HG03139 (cell line): Measurements from ENCODE around the gene LRMDA.

ENCODE experiments used
- ATAC-seq: cut with Tn5 transposase; IDR thresholded peaks from one replicate; pipeline ENCODE4 v1.9.1; 2021; ENCODE audit not compliant: unreplicated experiment

Gene LRMDA

DNA sequence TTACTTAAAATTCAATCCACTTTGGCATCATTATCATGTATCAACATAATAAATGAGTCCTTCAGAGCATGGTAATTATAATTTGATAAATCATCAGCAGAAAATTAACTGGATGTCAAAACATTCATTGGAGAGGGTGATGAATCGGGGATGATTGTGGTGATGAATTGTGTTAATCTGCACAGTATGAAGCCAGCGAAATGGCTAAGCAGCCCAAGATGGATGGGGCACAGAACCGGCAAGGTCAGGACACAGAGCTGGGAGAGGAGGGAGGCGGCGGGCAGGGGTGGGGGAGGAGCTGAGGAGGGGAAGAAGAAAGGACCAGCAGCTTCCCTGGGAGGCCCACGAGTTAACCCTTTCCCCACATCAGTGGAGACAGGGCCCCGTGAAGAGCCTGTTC lies 536.1 kb downstream of the LRMDA start:
- ATAC-seq = no peak

DNA sequence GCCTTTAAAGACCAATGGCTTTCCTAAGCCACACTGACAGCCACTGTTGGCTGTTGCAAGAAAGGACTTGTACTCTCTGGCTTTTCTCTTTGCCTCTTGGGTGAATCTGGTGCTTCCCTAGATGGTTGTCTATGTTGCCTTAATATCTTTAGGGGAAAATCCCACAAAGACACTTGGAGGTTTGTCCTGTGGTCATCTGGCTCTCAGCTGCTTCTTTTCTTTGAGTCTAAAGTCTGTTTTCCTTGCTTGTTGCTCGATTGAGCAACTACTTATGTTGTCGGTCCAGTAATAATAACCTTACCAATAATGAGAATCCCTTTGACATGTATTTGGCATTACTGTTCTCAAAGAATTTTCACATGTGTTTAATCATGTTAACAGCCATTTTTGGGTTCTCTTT lies 537.6 kb downstream of the LRMDA start:
- ATAC-seq = no peak

DNA sequence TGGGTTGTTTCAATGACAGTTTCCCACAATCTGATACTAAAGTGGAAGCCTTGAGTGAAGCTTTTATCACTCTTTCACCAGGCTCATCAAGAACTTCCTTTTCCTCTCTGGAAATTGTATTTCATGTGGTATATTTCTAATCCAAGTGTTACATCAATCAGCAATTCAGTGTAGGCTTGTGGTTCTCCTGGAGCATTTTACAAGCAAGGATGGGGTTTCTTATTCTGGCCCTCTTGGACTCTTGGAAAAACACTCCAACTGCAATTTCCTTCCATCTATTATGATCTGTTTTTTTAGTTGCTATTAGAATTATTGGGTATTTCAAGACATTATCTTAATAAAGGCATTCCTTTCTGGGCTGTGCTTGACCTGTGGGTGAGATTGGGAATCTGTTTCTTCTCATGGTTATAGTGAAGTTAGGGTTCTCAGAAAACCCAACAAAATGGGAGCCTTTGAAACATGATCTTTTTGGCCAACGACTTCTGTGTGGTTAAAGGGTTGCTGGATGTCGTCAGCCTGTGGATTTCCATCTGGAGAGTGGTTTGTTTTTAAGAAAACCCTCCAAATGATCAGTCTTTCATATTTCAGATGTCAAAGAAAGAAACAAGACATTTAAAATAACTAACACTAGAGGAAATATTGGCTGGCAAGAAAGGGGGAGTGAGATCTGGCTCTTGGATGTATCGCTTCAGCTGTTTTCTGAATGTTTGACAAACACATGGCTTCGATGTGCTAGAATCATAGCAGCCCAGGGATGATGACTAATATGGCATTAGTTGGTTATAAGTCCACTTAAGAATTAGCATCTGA lies 540.2 kb downstream of the LRMDA start:
- no peak for ATAC-seq

DNA sequence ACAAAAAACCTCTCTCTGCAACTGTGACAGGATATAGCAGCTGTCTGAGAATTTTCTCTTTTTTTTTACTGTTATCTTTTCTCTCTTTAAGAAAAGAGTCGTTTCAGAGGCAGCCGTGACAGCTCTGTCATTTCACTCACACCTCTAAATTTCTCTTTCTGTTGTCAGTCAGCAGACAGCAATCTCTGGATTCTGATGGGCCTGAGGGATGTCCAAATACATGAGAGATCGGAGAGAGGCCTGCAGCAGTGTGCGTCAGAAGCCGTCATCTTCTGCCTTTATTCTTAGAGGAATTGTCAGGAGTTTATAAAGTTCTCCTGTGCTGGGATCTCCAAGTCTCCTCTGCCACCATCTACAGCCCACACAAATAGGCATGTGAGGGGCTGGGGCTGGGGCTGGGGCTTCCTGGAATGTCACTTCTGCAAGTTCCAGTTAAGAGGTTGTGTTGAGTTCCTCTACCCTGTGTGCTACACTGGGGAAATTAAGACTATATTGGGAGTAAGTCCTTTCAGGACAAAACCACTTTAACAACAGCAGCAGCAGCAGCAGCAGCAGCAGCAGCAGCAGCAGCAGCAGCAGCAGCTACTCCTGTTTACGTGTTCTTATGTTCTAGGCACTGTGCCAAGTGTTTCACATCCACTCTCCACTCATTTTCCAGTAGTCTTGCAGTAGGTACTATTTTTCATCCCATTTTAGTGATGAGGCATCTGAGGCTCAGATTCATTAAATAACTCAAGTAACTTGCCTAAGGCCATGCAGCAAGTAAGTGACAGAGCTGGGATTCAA lies 541.3 kb downstream of the LRMDA start:
- no peak for ATAC-seq

DNA sequence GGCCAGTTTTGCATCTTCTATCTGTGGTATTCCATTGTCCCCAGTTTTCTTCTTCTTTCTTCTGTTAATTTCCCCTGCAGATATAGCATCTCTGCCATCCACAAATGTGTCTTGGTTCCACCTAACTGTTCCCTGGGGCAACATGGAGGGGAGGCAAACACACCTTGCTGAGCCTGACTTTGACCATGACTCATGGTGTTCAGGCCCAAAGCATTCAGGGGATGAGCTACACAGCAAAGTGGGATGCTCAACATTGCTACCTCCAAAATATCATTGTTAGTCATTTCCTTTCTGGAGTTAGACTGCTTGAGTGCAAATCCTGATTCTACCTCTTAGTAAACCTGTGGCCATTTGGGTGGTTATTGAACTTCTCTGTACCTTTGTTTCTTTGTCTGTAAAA lies 542.7 kb downstream of the LRMDA start:
- no peak for ATAC-seq

DNA sequence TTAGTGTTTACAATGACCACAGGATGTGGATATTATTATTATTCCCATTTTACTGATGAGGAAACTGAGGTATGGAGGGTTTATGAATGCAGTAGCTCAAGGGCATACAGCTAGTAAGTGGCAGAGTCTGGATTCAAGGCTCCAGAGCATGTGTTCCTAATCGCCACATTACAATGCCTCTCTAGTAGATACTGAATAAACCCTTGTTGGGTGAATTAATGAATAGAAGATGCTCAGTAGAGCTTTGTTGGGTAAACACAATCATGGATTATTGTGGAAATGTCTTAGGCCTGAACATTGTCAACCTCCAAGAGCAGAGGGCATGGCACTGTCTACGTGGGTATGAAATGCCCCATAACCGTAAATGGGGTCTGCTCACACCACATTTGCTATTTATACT lies 545.3 kb downstream of the LRMDA start:
- ATAC-seq = no peak

DNA sequence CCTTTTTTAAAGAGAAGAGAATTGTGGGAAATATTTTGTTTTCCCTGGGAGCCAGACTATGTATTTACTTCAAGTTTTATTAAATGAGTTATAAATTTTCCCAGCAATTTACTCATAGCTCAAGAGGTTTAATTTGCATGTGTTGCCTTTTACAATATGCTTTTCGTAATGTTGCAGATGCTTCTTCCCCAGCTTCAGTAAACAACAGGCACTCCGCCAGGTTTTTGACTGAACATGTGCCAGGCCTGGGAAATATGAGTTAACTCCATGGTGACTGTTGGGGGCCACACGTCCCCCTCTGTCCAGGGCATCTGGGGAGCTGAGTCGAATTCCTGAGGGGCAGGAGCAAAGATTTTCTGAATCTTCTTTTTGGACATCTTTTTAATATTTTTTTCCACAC lies 545.7 kb downstream of the LRMDA start:
- ATAC-seq = no peak

DNA sequence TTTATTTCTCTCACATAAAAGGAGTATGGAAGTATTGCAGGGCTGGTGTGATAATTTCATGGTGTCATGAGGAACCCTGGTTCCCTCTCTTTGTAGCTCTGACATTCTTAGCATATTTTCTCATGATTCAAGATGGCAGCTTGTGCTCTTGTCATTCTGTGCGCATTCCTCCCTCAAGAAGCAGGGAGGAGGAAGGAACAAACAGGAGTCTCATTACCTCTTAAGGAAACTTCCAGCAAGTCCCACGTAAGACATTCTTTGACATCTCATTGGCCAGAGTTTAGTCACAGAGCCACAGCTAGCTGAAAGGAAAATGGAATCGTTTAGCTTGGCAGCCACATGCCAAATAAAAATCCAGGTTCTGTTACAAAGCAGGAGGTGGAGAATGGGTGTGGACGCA lies 546.8 kb downstream of the LRMDA start:
- no peak for ATAC-seq

DNA sequence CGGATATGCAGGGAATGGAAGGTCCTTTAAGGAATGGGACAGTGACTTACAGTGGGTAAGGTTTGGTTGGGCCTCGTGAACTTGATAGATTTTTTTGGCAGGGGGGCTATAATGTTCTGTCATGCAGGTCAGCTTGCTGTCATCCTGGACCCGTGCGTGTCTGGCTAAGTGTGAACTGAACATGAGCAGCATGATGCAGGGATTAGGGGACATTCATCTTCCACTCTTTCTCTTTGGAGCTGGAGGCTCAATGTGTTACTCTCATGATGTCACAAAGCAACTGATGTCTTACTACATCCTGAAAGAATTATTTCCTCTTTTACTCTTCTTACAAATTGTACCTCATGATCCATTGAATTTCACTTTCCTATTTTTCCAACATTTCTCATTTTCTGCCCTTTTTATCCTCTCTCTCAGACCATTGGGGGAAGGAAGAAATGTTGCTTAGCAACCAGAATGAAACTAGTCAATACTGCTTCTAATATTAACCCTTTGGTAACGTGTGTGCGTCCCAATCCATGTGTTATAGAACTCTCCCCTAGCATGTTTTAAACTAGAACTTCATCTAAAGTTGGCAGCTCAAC lies 549.1 kb downstream of the LRMDA start:
- ATAC-seq = no peak

DNA sequence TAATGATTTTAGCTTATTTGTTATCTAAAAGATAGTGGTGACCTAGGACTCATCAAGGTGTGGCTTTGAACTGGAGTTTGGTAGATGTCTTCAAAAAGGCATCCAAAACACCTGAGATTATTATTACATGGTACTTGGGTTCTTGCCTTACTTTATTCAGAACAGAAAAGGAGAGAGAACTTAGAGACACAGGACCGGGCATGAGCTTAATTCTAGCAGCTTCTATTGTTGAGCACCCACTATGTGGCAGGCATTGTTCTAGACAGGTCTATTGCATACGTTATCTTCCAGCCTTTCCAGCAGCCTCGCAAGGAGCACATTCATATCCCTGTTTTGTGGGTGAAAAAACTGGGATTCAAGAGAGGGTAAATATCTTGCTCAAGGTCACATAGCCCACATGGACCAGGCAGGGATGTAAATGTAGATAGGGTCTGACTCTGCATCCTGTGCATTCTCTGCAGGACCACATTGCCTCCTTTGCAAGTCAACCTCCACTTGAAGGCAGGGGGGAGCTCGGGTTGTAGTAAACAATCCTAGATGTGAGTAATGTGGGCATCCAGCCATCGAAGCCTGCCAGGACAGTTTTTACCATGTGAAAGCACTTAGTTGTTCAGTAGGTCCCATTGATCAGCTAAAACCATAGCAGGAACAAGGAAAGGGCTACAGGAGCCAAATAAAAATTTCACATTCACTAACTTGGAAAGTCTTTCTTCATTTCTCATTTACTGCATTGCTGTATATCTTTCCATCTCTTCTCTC lies 551.4 kb downstream of the LRMDA start:
- no peak for ATAC-seq

DNA sequence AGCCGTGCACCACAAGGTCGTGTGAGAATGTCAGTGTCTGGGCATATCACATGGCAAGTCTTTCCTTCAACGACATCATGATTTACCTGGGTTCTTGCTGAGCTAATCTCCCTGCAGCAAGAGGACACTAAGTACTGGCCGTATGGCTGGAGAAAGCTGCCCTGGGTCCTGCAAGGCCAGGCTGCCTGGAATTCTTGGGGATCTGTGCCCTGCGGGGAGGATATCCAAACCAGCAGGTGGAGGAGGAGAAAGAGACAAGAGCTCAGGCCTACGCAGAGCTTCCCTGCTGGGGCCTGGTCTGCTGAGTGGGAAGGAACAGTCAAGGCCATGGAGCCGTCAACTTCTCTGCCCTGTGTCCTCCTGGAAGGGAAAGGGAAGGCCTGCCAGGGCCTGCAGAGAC lies 552.6 kb downstream of the LRMDA start:
- ATAC-seq = no peak

DNA sequence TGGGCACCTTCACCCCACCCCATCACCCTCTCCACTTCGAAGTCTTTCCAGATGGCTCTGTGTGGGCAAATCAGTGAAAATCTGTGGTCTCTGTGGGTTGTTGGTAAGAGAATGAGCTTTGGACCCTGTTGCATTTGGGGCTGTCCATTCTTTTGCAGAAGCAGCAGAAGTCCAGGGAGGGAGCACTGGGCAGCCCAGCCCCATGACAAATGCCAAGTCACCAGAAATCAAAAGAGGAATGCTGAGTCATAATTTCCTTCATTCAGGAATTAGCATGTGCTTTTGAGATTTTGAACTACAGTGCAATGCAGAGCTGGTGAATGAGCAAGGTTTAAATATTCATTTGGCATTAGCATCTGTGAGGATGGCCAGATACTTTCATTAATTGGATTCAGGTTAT lies 556.2 kb downstream of the LRMDA start:
- ATAC-seq = no peak

DNA sequence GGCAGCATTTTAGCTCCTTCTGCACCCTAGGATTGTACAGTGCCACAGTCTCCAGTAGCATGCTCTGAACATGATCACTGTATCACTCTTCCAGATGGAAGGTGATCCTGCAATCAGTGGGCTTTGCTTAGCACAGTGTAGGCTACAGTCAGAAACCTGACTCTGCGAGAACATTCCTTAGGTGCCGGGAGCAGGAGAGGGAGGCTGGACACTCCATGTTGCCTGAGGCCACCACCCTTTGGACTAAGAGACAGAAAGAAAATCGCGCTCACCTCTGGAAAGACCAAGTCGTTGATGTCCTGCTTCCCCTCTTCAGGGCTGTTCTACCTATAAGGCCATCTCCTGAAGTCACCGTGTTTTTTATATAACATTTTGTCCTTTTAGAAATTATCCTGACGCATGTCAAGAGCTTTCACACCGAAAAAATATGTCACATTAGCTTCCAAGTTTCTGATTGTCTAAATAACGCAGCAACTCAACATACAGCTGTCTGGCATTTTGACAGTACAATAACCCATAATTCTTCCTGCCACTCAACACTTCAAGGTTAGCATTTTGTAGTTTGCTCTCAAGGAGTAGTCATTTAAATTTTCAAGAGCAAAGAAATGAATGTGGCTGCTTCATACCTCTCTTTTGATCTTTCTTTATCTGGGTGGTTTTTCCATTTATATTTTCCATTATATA lies 563.1 kb downstream of the LRMDA start:
- no peak for ATAC-seq

DNA sequence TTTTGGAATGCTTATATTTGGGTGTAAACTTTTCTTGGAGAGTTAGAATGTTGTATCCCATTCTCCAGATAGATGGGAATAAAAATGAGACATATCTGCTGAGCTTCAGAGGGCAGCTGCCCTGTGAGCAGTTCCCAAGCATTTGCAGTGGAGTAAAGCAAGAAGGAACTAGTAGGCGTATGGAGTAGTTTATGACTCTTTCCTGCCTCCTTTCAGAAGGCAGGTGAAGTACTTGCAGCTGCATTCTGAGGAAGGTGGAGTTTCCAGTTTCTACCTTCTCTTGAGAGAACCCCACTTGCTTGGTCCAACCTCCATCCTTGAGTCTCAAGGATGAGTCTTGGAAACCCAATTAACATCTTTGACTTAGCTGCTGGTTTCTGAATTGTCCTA lies 563.6 kb downstream of the LRMDA start:
- ATAC-seq = no peak

DNA sequence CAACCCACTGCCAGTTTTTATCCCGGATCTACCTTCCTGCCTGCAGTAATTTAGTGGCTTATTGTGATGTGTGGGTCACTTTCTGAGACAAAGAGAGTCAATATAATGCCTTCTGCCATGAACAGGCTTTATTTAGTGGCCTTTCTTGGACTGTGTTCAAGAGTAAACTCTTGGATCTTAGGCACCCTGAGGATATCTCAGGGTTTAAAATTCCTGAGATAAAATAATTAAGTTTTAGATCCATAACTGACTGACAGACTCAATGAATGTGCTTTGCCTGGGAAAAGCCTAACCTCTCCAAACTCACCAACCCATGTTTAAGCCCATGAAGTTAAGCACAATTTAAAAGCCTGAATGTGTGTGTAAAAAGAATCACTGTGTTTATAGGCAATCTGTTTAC lies 564.3 kb downstream of the LRMDA start:
- ATAC-seq = no peak

DNA sequence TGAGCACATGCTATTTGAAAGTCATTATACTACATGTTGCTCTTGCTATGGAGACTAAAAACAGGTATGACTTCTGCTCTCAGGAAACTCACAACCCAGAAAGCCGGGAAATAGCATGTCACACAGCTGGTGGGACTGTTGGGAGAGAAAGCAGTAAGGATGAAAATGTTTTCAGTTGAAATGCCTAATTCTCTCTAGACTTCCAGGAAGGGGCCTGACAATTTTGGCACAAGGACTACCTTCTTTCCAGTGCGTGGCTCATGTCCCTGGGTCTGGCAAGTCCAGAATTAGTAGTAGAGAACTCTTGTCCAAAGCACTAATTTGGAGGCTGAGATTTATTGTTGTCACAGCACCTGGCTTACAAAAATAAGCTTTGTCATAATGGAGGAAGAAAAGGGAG lies 567.6 kb downstream of the LRMDA start:
- ATAC-seq = no peak

DNA sequence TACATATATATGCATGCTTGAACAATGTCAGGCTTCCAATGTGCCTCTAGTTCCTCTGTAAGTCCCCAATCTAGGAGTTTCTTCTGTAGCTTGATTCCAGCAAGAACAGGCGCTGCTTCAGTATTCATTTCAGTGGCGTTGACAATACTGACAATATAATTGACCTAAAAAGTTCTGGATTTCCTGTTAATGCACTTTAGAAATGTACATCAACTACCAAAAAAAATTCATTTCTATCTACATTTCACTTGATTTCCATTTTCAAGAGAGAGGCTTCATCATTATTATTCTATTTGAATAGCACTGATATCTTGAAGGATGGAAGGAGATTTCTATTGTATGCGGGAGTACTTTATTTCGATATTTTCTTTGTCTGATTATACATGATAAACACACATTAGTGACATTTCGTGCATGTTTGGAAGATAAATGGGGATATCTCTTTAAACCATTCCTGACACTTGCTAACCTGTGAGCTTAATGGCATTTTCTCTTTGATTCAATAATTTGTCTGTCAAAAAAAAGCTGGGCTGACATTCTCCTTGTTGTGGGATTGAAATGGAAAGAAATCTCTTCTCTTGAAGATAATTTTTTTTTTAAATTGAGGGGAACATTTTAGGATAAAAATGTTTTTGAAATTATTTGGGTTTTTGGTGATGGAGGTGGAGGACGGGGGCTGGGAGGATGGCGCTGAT lies 568.2 kb downstream of the LRMDA start:
- ATAC-seq = no peak

DNA sequence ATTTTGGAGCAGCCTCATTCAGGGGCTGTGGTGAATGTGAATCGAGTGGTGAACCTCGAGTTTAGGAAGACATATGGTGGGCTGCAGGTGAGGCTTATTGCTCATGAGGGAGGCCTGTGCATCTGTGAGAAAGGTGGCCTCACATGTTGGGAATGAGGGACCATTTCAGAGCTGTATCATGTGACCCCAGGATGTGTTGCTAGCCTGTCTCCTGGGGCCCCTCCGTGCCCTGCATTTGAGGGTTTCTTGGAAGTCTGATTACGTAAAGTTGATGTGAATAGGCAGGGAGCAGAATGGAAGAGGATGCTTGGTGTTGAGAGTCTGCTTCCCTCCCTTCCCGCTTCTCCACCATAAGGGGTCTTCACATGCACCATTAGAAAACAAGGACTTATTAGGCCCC lies 569.1 kb downstream of the LRMDA start:
- no peak for ATAC-seq

DNA sequence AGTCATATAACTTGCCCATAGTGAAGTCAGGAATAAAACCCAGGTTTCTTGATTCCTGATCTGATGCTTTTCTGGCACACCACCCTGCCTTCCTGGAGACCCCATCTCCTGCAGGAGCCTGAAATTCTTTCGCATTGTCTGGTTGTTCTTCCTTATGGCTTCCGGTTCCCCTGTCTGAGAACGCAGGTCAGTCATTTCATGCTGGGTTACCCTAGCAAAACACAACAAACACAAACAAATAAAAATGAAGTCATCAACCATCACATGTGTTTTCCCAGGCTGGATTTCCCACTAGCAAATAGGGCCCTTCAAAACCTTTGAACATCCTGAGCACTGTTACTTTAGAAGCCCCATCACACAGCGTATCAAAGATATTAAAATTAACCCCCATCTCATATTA lies 569.6 kb downstream of the LRMDA start:
- no peak for ATAC-seq

DNA sequence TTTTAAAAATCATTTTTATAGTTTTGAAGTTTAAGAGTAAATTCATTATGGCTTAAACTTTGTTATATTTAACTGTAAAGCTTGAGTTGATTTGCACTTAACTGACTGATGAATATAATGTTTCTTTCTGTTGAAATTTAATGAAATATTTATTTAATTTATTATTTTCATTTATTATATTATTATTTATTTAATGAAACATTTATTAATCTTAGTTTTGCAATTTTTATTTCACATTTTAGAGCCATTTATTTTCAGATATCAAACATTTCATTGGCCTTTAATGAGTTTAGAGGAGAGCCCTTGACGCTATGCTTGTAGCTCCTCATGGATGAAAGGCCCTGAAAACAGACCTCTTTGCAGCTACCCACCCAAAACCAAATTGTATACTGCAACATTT lies 570.0 kb downstream of the LRMDA start:
- ATAC-seq = no peak
